Activated T-helper 17 cell treated with anti-CD3 and anti-CD28 coated beads, Interleukin-2, amount 50 U/mL, for 72 hours (primary cell): Measurements from ENCODE around the gene FAM81A. TPM values are rescaled to one million over a fixed set of nuclear protein-coding genes. Genes with fewer than 3 reads are reported as not detected.

Experiments
- ATAC-seq: fragments of 150-1000 bp; cut with Tn5 transposase; replicated peaks from 2 replicates; pipeline ENCODE4 v1.10.0; 2021; ENCODE audit warnings: mild to moderate bottlenecking, moderate library complexity
- H3K27ac Mint-ChIP-seq: one replicate; pipeline ENCODE4 v1.8.0; 2022; ENCODE audit warnings: mixed read lengths
- H3K27me3 Mint-ChIP-seq: one replicate; pipeline ENCODE4 v1.8.0; 2022; ENCODE audit warnings: mixed read lengths
- H3K36me3 Mint-ChIP-seq: one replicate; pipeline ENCODE4 v1.8.0; 2022; ENCODE audit warnings: low read depth, mild to moderate bottlenecking, mixed read lengths
- H3K4me1 Mint-ChIP-seq: one replicate; pipeline ENCODE4 v1.8.0; 2022; ENCODE audit warnings: mixed read lengths
- H3K4me3 Mint-ChIP-seq: one replicate; pipeline ENCODE4 v1.8.0; 2022; ENCODE audit warnings: mild to moderate bottlenecking, mixed read lengths
- H3K9me3 Mint-ChIP-seq: one replicate; pipeline ENCODE4 v1.8.0; 2022; ENCODE audit warnings: mixed read lengths
- total RNA-seq, 2 donors: library from RNA; stranded (reverse); gene quantifications; one replicate each; pipeline ENCODE4 v1.2.3, GENCODE V29; 2022

FAM81A gene
- total RNA-seq, 2 donors from 2014 or later, result not detected

- no peaks in the 10 kb centered on the region for H3K4me1 Mint-ChIP-seq
- no peak overlapping the region for H3K27ac Mint-ChIP-seq
- peaks cover 4% of the 10 kb centered on the region for H3K27me3 Mint-ChIP-seq
- no peak for ATAC-seq
- H3K9me3 Mint-ChIP-seq, result no peaks in the 10 kb centered on the region
- no peak overlapping the region for H3K4me3 Mint-ChIP-seq
- no peaks in the 10 kb centered on the region for H3K36me3 Mint-ChIP-seq
These were observed 116.1 kb downstream of the FAM81A start for GRCh38 chr15:59553879-59554735.

- no peak for ATAC-seq
- H3K4me1 Mint-ChIP-seq, result no peaks in the 10 kb centered on the region
- H3K9me3 Mint-ChIP-seq, result no peaks in the 10 kb centered on the region
- H3K36me3 Mint-ChIP-seq, result no peaks in the 10 kb centered on the region
- H3K27me3 Mint-ChIP-seq, result no peaks in the 10 kb centered on the region
- H3K27ac Mint-ChIP-seq, result no peak overlapping the region
- no peak overlapping the region for H3K4me3 Mint-ChIP-seq
These were observed 117.7 kb downstream of the FAM81A start for GRCh38 chr15:59555696-59556095.

GRCh38 chr15:59556380-59556779, 118.4 kb downstream of the FAM81A start:
- Mint-ChIP-seq H3K4me3 (no peak overlapping the region), H3K27me3 (no peaks in the 10 kb centered on the region), H3K27ac (no peak overlapping the region), H3K4me1 (no peaks in the 10 kb centered on the region), H3K9me3 (no peaks in the 10 kb centered on the region), H3K36me3 (no peaks in the 10 kb centered on the region)
- no peak for ATAC-seq

- H3K36me3 Mint-ChIP-seq, result no peaks in the 10 kb centered on the region
- H3K4me3 Mint-ChIP-seq, result no peak overlapping the region
- no peaks in the 10 kb centered on the region for H3K4me1 Mint-ChIP-seq
- no peak overlapping the region for H3K27ac Mint-ChIP-seq
- H3K27me3 Mint-ChIP-seq, result no peaks in the 10 kb centered on the region
- no peaks in the 10 kb centered on the region for H3K9me3 Mint-ChIP-seq
- no peak for ATAC-seq
These were observed 119.6 kb downstream of the FAM81A start for GRCh38 chr15:59557581-59557980.

GRCh38 chr15:59558851-59559250, 120.9 kb downstream of the FAM81A start:
- H3K27me3 Mint-ChIP-seq, result no peaks in the 10 kb centered on the region
- no peak overlapping the region for H3K27ac Mint-ChIP-seq
- no peaks in the 10 kb centered on the region for H3K4me1 Mint-ChIP-seq
- no peaks in the 10 kb centered on the region for H3K9me3 Mint-ChIP-seq
- H3K36me3 Mint-ChIP-seq, result no peaks in the 10 kb centered on the region
- H3K4me3 Mint-ChIP-seq, result no peak overlapping the region
- no peak for ATAC-seq

- no peak for ATAC-seq
- Mint-ChIP-seq H3K36me3 (no peaks in the 10 kb centered on the region), H3K27me3 (no peaks in the 10 kb centered on the region), H3K27ac (no peak overlapping the region), H3K4me3 (no peak overlapping the region), H3K9me3 (no peaks in the 10 kb centered on the region), H3K4me1 (no peaks in the 10 kb centered on the region)
These were observed 123.6 kb downstream of the FAM81A start for GRCh38 chr15:59561547-59561946.

GRCh38 chr15:59562448-59563186, 124.6 kb downstream of the FAM81A start:
- H3K27ac Mint-ChIP-seq, result no peak overlapping the region

GRCh38 chr15:59565299-59565698, 127.3 kb downstream of the FAM81A start:
- Mint-ChIP-seq H3K27me3 (peaks cover 3% of the 10 kb centered on the region), H3K4me1 (no peaks in the 10 kb centered on the region), H3K36me3 (no peaks in the 10 kb centered on the region), H3K9me3 (no peaks in the 10 kb centered on the region), H3K27ac (no peak overlapping the region), H3K4me3 (no peak overlapping the region)
- no peak for ATAC-seq

More at GRCh38 chr15:59562448-59563186, 124.6 kb downstream of the FAM81A start:
- Mint-ChIP-seq H3K36me3 (no peaks in the 10 kb centered on the region), H3K4me1 (no peaks in the 10 kb centered on the region), H3K9me3 (no peaks in the 10 kb centered on the region), H3K27me3 (no peaks in the 10 kb centered on the region), H3K4me3 (no peak overlapping the region)
- ATAC-seq, result no peak

GRCh38 chr15:59567324-59567723, 129.3 kb downstream of the FAM81A start:
- H3K36me3 Mint-ChIP-seq, result no peaks in the 10 kb centered on the region
- H3K27ac Mint-ChIP-seq, result no peak overlapping the region
- ATAC-seq, result no peak
- no peak overlapping the region for H3K4me3 Mint-ChIP-seq
- no peaks in the 10 kb centered on the region for H3K9me3 Mint-ChIP-seq
- no peaks in the 10 kb centered on the region for H3K4me1 Mint-ChIP-seq
- peaks cover 5% of the 10 kb centered on the region for H3K27me3 Mint-ChIP-seq

- H3K4me3 Mint-ChIP-seq, result no peak overlapping the region
- H3K4me1 Mint-ChIP-seq, result no peaks in the 10 kb centered on the region
- no peak overlapping the region for H3K27ac Mint-ChIP-seq
- ATAC-seq, result no peak
- H3K27me3 Mint-ChIP-seq, result peaks cover 6% of the 10 kb centered on the region
- H3K9me3 Mint-ChIP-seq, result no peaks in the 10 kb centered on the region
- H3K36me3 Mint-ChIP-seq, result no peaks in the 10 kb centered on the region
These were observed 131.5 kb downstream of the FAM81A start for GRCh38 chr15:59569477-59569876.

- Mint-ChIP-seq H3K4me3 (no peak overlapping the region), H3K4me1 (no peaks in the 10 kb centered on the region), H3K36me3 (no peaks in the 10 kb centered on the region), H3K27me3 (peaks cover 6% of the 10 kb centered on the region), H3K27ac (no peak overlapping the region), H3K9me3 (no peaks in the 10 kb centered on the region)
- no peak for ATAC-seq
These were observed 132.3 kb downstream of the FAM81A start for GRCh38 chr15:59570315-59570714.

- no peaks in the 10 kb centered on the region for H3K4me1 Mint-ChIP-seq
- H3K4me3 Mint-ChIP-seq, result no peak overlapping the region
- H3K27ac Mint-ChIP-seq, result no peak overlapping the region
- no peaks in the 10 kb centered on the region for H3K9me3 Mint-ChIP-seq
- ATAC-seq, result no peak
- peaks cover 6% of the 10 kb centered on the region for H3K27me3 Mint-ChIP-seq
- no peaks in the 10 kb centered on the region for H3K36me3 Mint-ChIP-seq
These were observed 133.6 kb downstream of the FAM81A start for GRCh38 chr15:59571606-59572005.
